ENCODE data around the gene CIP2A. TPM values are rescaled to one million over a fixed set of nuclear protein-coding genes. Genes with fewer than 3 reads are reported as not detected.
A peak's percentile ranks its signal among the peaks of the same experiment; 100 is the strongest.

The CIP2A gene
- total and polyA plus RNA-seq, 2 of the 8 experiments (the other 6 are each of a cell fraction or from before 2014, with no cell fraction given) = 11.9 to 38.0 TPM

DNA sequence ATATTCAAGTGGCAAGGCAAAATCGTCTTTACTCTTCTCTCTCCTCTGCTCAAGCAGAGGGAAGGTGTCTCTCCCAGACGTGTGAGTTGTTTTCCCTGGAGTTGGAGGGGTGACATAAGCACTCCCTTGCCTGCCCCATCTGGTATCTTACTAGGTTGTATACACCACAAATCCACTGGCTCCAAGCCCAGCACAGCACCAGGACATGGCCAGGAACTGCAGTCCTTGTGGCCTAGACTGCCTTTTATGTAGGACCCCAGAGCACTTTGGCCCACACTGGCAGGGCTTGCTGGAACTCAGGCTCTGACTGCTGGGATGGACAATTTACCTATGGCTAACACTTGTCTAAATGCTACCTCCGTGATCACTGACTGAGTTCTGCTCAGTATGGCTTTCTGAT lies 34.3 kb upstream of the CIP2A start:
- H3K4me1 ChIP-seq (replicated peaks in 1 of 4; ENCODE audit: control insufficient read depth in 3 of 4, insufficient read depth in 4 of 4, low read length in 3 of 4) = no peaks in the 10 kb centered on the region
- CTCF ChIA-PET (ENCODE audit: partially characterized antibody) = interaction anchor here (1.1 kb wide), 1 partner anchor 71 kb away, joined by 3 read pairs; no protein-coding TSS in a partner anchor
- 76% methylated on average over 3 of the region's 3 CpGs; no CpG with 5 or more reads in 1 of the 2 experiments for WGBS, 2 experiments (ENCODE audit: extremely low coverage in 1 of 2, insufficient coverage in 1 of 2, insufficient read length in 1 of 2, insufficient replicate concordance in 2 of 2, low coverage in 1 of 2, low lambda C conversion rate in 2 of 2, missing lambda C conversion rate in 1 of 2)
- no peak for TF ChIP-seq POU5F1 (IDR thresholded peaks at IDR 0.05; ENCODE audit: low read depth, low read length)
- TF ChIP-seq JUND (IDR thresholded peaks at IDR 0.05; ENCODE audit: low read length) = no peak
- TF ChIP-seq BCL11A (IDR thresholded peaks at IDR 0.05; ENCODE audit: low read depth in 2 of 2, low read length in 2 of 2) = no peak
- no peak for TF ChIP-seq CHD2 (IDR thresholded peaks at IDR 0.05; ENCODE audit: low read length)
- TF ChIP-seq FOSL1 (IDR thresholded peaks at IDR 0.05; ENCODE audit: insufficient read depth, low read depth, low read length) = no peak
- TF ChIP-seq, protein P1, sequence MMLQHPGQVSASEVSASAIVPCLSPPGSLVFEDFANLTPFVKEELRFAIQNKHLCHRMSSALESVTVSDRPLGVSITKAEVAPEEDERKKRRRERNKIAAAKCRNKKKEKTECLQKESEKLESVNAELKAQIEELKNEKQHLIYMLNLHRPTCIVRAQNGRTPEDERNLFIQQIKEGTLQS (IDR thresholded peaks at IDR 0.05; ENCODE audit: insufficient read depth, low read depth, low read length) = no peak
- no peak for TF ChIP-seq KDM5A (IDR thresholded peaks at IDR 0.05; ENCODE audit: low read length)
- no peak for TF ChIP-seq CTBP2 (IDR thresholded peaks at IDR 0.05; ENCODE audit: borderline replicate concordance, insufficient read depth, insufficient read length, low read length)
- TF ChIP-seq HDAC6 (IDR thresholded peaks at IDR 0.05; ENCODE audit: low read depth, low read length) = no peak
- TF ChIP-seq RBBP5 (IDR thresholded peaks at IDR 0.05; ENCODE audit: borderline replicate concordance, low read depth, low read length) = no peak
- TF ChIP-seq, protein P2, sequence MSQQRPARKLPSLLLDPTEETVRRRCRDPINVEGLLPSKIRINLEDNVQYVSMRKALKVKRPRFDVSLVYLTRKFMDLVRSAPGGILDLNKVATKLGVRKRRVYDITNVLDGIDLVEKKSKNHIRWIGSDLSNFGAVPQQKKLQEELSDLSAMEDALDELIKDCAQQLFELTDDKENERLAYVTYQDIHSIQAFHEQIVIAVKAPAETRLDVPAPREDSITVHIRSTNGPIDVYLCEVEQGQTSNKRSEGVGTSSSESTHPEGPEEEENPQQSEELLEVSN (IDR thresholded peaks at IDR 0.05) = no peak
- no peak for TF ChIP-seq SP2 (IDR thresholded peaks at IDR 0.05; ENCODE audit: low read length)
- no peak for TF ChIP-seq EZH2 (IDR thresholded peaks at IDR 0.05; ENCODE audit: low read depth, low read length, severe bottlenecking)

More for the DNA sequence above, 34.3 kb upstream of the CIP2A start:
- Histone ChIP-seq H2BK15ac (ENCODE audit: low read length) (no peak overlapping the region), H4K5ac (ENCODE audit: insufficient read length, low read depth, low read length) (no peak overlapping the region), H4K91ac (replicated peaks; ENCODE audit: insufficient read length, low read length) (no peak overlapping the region), H3K27me3 (replicated peaks in 1 of 4; ENCODE audit: control insufficient read depth in 3 of 4, extremely low read depth in 1 of 4, insufficient read depth in 3 of 4, low read length in 3 of 4) (no peaks in the 10 kb centered on the region), H2BK12ac (ENCODE audit: low read depth, low read length) (no peak overlapping the region; the same call in 1 of the 2 replicates), H3K23ac (ENCODE audit: insufficient read length) (no peak overlapping the region), H4K20me1 (replicated peaks in 1 of 2; ENCODE audit: control insufficient read depth in 1 of 2, insufficient read depth in 2 of 2, low read length in 2 of 2) (no peaks in the 10 kb centered on the region), H3K14ac (ENCODE audit: insufficient read length) (no peak overlapping the region), H3K79me2 (ENCODE audit: control insufficient read depth in 1 of 2, insufficient read depth in 2 of 2, low read length in 2 of 2) (no peaks in the 10 kb centered on the region), H3K56ac (replicated peaks; ENCODE audit: insufficient read length, low read depth, low read length) (no peak overlapping the region), H2AFZ (ENCODE audit: low read length) (no peak overlapping the region), H3K18ac (ENCODE audit: extremely low read depth, low read length) (no peak overlapping the region; the same call in 1 of the 2 replicates), H2BK20ac (ENCODE audit: low read length) (no peak overlapping the region), H3K79me1 (ENCODE audit: low read depth, low read length) (no peaks in the 10 kb centered on the region), H2BK120ac (replicated peaks; ENCODE audit: low read depth, low read length) (no peak overlapping the region), H3K4me2 (ENCODE audit: insufficient read depth in 1 of 2, low read depth in 2 of 2, low read length in 2 of 2) (no peak overlapping the region), H3K9me3 (ENCODE audit: insufficient read depth in 2 of 2, low read depth in 1 of 2, low read length in 1 of 2) (no peaks in the 10 kb centered on the region), H2AK5ac (ENCODE audit: low read depth, low read length) (no peak overlapping the region), H3K4me3 (ENCODE audit: extremely low read depth in 1 of 4, insufficient read depth in 2 of 4, low read depth in 3 of 4, low read length in 4 of 4) (no peak overlapping the region), H3K23me2 (ENCODE audit: low read depth, low read length) (no peaks in the 10 kb centered on the region), H3K36me3 (ENCODE audit: control insufficient read depth in 2 of 4, insufficient read depth in 4 of 4, low read length in 3 of 4) (peaks cover 0 to 24% (median 2%) of the 10 kb centered on the region in 4 experiments; a peak in 3 of 8 replicates), H3K27ac (ENCODE audit: low read depth, low read length) (no peak overlapping the region), H3K4ac (replicated peaks; ENCODE audit: insufficient read length, low read depth, low read length) (no peak overlapping the region), H2BK5ac (ENCODE audit: low read depth, low read length) (peak overlapping the region; percentile 30; the same call in 1 of the 2 replicates), H4K8ac (ENCODE audit: extremely low read depth, insufficient read depth, low read length) (no peak overlapping the region), H3K9ac (replicated peaks in 1 of 4; ENCODE audit: extremely low read depth in 1 of 4, low read depth in 3 of 4, low read length in 3 of 4) (no peak overlapping the region)
- no peak for FAIRE-seq
- POLR2A ChIA-PET (ENCODE audit: partially characterized antibody) = no interaction called here
- no peak for DNase-seq (ENCODE audit: low read depth in 1 of 2, low spot score in 2 of 2)
